ENCODE data around the gene WDFY4.

The WDFY4 gene

GRCh38 chr10:48776528-48776927 lies 91.9 kb downstream of the WDFY4 start:
- no peak for DNase-seq

GRCh38 chr10:48777110-48777509 lies 92.4 kb downstream of the WDFY4 start:
- DNase-seq = no peak

GRCh38 chr10:48778193-48778857 lies 93.7 kb downstream of the WDFY4 start:
- DNase-seq = no peak

GRCh38 chr10:48779077-48779476 lies 94.4 kb downstream of the WDFY4 start:
- peak; percentile 21 for DNase-seq

GRCh38 chr10:48779546-48780152 lies 95.0 kb downstream of the WDFY4 start:
- peak; percentile 21 for DNase-seq

- peak; percentile 19 for DNase-seq
Measured at GRCh38 chr10:48780341-48780740, 95.7 kb downstream of the WDFY4 start.

- no peak for DNase-seq
Measured at GRCh38 chr10:48782386-48782785, 97.7 kb downstream of the WDFY4 start.

GRCh38 chr10:48784031-48784430 lies 99.4 kb downstream of the WDFY4 start:
- no peak for DNase-seq

- DNase-seq = no peak
Measured at GRCh38 chr10:48785796-48786195, 101.1 kb downstream of the WDFY4 start.

GRCh38 chr10:48786606-48787282 lies 102.1 kb downstream of the WDFY4 start:
- no peak for DNase-seq

GRCh38 chr10:48788554-48788953 lies 103.9 kb downstream of the WDFY4 start:
- no peak for DNase-seq

GRCh38 chr10:48789486-48790456 lies 105.1 kb downstream of the WDFY4 start:
- DNase-seq = no peak

- DNase-seq = no peak
Measured at GRCh38 chr10:48790457-48791044, 105.9 kb downstream of the WDFY4 start.

GRCh38 chr10:48791267-48791928 lies 106.7 kb downstream of the WDFY4 start:
- DNase-seq = no peak

- DNase-seq = no peak
Measured at GRCh38 chr10:48792121-48792520, 107.4 kb downstream of the WDFY4 start.

- DNase-seq = no peak
Measured at GRCh38 chr10:48792687-48793096, 108.0 kb downstream of the WDFY4 start.

GRCh38 chr10:48794074-48794473 lies 109.4 kb downstream of the WDFY4 start:
- DNase-seq = no peak

GRCh38 chr10:48796713-48797245 lies 112.1 kb downstream of the WDFY4 start:
- DNase-seq = no peak

GRCh38 chr10:48797830-48798229 lies 113.2 kb downstream of the WDFY4 start:
- DNase-seq = no peak

GRCh38 chr10:48798481-48799254 lies 114.0 kb downstream of the WDFY4 start:
- no peak for DNase-seq

Data from activated CD8-positive, alpha-beta memory T cell treated with anti-CD3 and anti-CD28 coated beads for 24 hours (primary cell).